BLaER1 (cell line): ENCODE data around the gene CBLIF.
"Not testable (repeated sequence)": the region's sequence is repeated elsewhere in the genome, so short reads cannot be mapped to it uniquely, and the experiment has no call there.

Experiments
- H3K27ac ChIP-seq: shearing (Covaris generic); formaldehyde crosslinking; 2 replicates; pipeline ENCODE4 v1.8.1; 2022
- H3K27me3 ChIP-seq: shearing (Covaris generic); formaldehyde crosslinking; 2 replicates; pipeline ENCODE4 v1.8.1; 2022
- H3K36me3 ChIP-seq: shearing (Covaris generic); formaldehyde crosslinking; 2 replicates; pipeline ENCODE4 v1.8.1; 2022
- H3K4me1 ChIP-seq: shearing (Covaris generic); formaldehyde crosslinking; 2 replicates; pipeline ENCODE4 v1.8.1; 2022
- H3K4me2 ChIP-seq: shearing (Covaris generic); formaldehyde crosslinking; 2 replicates; pipeline ENCODE4 v1.8.1; 2022
- H3K4me3 ChIP-seq: shearing (Covaris generic); formaldehyde crosslinking; 2 replicates; pipeline ENCODE4 v1.8.1; 2022
- H3K9ac ChIP-seq: shearing (Covaris generic); formaldehyde crosslinking; 2 replicates; pipeline ENCODE4 v1.8.1; 2022
- H3K9me3 ChIP-seq: shearing (Covaris generic); formaldehyde crosslinking; 2 replicates; pipeline ENCODE4 v1.8.1; 2022
- H4K20me1 ChIP-seq: shearing (Covaris generic); formaldehyde crosslinking; 2 replicates; pipeline ENCODE4 v1.8.1; 2022
- Cebpa-rat ChIP-seq: shearing (Covaris generic); IDR thresholded peaks from 2 replicates; pipeline ENCODE4 v1.8.1; 2022

Gene CBLIF

DNA sequence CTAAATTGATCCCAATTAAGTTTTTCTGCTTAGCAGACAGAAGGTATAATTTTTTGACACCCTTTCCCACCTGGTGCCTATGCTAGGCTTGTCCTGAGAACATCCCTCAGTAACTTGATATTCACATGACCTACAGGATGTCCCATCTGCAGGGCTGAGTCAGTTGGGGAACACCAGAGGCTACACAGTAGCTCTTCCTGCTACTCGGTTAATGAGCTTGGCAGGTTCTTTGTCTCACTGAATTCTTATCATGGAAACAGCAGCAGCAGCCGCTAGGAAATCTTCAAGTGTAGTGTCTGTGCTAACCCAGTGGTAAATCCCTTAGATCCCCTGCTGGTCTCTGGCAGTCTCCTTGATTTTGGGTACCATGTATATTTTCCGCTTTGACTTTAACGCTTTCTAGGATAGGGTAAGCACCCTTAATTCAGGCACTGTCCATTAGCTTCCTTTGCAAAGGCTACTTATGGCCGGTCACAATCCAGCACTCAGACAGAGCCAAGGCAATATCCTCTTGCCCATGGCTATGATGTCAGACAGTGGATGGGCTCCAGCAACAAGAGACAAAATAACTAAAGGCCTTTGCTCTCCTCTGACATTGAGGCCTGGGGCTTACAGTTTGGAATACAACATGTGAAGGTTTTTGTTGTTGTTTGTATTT, 43.2 kb downstream of the CBLIF start:
- Histone ChIP-seq H3K4me3 (no peak overlapping the region), H3K27me3 (no peaks in the 10 kb centered on the region), H3K4me2 (no peak overlapping the region), H3K9ac (0 out of 2 replicates have a peak overlapping the region, but pooled peaks have one; percentile 31), H4K20me1 (no peaks in the 10 kb centered on the region; the same call in 1 of the 2 replicates), H3K36me3 (peaks cover 62% of the 10 kb centered on the region), H3K27ac (no peak overlapping the region), H3K9me3 (no peaks in the 10 kb centered on the region), H3K4me1 (no peaks in the 10 kb centered on the region)
- no peak for TF ChIP-seq Cebpa-rat

DNA sequence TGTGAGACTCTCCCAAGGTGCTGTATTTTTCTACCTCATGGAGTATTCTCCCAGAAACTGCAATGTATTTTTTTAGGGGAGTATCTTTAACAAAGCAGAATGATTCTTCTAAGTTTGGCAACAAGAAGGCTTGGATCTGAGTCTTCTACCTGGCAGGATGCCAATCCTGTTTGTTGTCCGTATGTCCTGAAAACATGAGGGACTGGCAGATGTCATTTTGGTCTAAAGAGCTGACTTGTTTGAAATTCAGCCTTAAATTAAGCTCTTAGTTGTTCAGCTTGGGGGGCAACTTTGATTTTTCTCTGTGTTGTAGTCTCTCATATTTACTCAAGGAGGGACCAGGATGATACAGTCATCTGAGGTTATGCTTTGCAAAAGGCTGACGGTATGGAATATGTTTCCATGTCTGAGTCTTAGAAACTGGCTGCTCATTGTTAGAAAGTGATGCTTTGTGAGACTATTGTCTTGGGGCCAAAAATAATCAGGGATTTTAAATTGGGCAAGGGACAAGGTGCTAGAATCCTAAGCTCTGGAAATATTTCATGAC, 44.1 kb downstream of the CBLIF start:
- Histone ChIP-seq H3K9ac (no peak overlapping the region), H3K4me2 (no peak overlapping the region), H3K4me1 (no peaks in the 10 kb centered on the region), H4K20me1 (no peaks in the 10 kb centered on the region), H3K4me3 (no peak overlapping the region), H3K9me3 (no peaks in the 10 kb centered on the region), H3K27me3 (no peaks in the 10 kb centered on the region), H3K27ac (no peak overlapping the region), H3K36me3 (peaks cover 59% of the 10 kb centered on the region)
- no peak for TF ChIP-seq Cebpa-rat

DNA sequence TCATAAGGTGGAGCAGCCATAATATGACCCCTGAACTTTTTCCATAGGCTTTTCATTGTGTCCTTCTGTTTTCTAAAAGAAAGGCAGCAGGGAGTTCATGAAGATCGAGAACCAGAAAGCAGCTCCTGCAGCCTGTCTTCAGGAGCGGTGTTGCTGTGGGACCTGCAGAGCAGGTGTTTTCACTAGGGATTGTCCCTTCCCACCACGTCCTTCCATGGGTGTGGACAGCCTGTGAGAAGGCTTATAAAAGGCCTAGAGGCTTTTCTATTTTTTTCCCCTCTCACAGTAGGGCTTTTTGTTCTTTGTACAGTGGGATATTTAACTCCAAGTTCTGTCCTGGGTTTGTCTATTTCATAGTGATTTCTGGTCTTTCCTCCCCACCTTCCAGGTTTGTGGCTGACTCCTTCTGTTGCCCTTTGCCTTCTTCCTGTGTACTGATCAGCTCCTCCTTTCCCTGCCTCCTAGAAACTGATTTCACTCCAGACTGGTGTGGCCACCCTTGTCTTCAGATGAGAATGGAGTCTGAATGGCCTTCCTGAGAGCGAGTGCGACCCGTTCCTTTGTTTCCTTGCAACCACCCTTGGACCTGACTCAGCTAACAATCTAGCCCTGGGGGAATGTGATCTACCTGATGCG, 44.8 kb downstream of the CBLIF start:
- Histone ChIP-seq H3K4me1 (no peaks in the 10 kb centered on the region), H3K4me3 (no peak overlapping the region), H3K9ac (no peak overlapping the region), H3K27ac (no peak overlapping the region), H3K27me3 (no peaks in the 10 kb centered on the region), H3K4me2 (no peak overlapping the region), H3K9me3 (no peaks in the 10 kb centered on the region), H4K20me1 (no peaks in the 10 kb centered on the region), H3K36me3 (peaks cover 59% of the 10 kb centered on the region)
- no peak for TF ChIP-seq Cebpa-rat

DNA sequence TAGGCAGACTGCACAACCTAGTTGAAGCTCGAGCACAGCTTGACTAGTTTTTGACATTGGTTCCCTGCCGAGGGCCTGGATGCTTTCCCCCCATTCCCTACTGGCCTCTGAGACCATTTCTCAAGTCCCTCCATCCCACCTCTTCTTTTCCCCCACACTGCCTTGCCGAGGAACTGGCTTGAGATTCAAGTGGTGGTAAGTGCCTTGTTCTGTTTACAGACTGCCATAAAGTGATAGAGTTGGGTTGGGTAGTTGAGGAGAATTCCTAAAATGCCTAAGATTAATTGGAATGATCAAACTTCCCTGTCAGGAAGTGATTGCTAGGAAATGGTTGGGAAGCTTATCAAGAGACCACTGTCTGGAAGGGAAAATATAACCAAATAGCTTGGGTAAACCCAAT, 50.9 kb downstream of the CBLIF start:
- Histone ChIP-seq H4K20me1 (no peaks in the 10 kb centered on the region), H3K27ac (no peak overlapping the region), H3K36me3 (peaks cover 78% of the 10 kb centered on the region), H3K4me2 (no peak overlapping the region), H3K4me1 (no peaks in the 10 kb centered on the region), H3K4me3 (no peak overlapping the region), H3K9me3 (no peaks in the 10 kb centered on the region), H3K9ac (no peak overlapping the region), H3K27me3 (no peaks in the 10 kb centered on the region)
- TF ChIP-seq Cebpa-rat = no peak

DNA sequence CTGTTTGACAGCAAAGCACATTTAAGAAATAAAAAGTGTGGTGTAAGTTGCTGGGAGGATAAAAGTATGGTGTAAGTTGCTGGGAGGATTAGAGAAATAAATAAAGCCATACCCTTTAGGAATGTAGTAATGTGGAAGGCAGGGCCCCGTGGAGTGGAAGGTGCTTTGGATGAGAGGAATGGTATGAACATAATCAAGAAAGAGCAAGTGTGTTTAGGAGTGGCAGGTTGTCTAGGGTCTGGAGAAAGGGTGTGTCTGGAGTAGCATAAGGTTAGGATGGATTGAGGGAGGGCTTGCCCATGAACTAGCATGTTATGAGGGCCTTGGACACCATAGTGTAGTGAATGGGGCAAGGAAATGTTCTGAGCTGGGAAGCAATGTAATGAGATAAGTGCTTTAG, 52.8 kb downstream of the CBLIF start:
- Histone ChIP-seq H3K4me2 (no peak overlapping the region), H3K27ac (no peak overlapping the region), H3K9me3 (no peaks in the 10 kb centered on the region), H3K4me1 (0 out of 2 replicates have a peak, but pooled peaks cover under 1% of the 10 kb centered on the region), H3K27me3 (no peaks in the 10 kb centered on the region), H3K9ac (no peak overlapping the region), H4K20me1 (no peaks in the 10 kb centered on the region), H3K4me3 (no peak overlapping the region), H3K36me3 (peaks cover 95% of the 10 kb centered on the region)
- no peak for TF ChIP-seq Cebpa-rat

DNA sequence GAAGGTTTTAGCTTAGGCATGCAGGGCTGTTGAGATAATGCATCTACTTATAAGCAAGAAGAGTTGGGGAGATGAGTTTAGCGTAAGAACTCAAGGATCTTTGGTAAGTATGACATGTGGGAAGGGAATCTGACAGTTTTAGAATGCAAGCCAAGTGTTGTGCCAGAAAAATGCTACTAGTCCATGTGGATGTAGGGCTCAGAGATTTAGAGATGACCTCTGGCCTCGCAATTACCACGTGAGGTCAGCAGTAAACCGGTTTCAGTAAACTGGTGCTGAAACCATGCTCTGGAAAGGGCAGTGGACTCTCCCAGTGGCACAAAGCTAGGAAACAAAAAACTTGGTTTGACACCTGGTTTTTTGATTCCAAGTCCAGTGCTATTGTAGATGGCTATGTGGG, 53.7 kb downstream of the CBLIF start:
- no peaks in the 10 kb centered on the region for H3K27me3 ChIP-seq
- no peak overlapping the region for H3K4me2 ChIP-seq
- H3K27ac ChIP-seq = no peak overlapping the region
- H3K36me3 ChIP-seq = peaks cover 94% of the 10 kb centered on the region
- H4K20me1 ChIP-seq = no peaks in the 10 kb centered on the region
- H3K9me3 ChIP-seq = no peaks in the 10 kb centered on the region
- TF ChIP-seq Cebpa-rat = no peak
- no peak overlapping the region for H3K4me3 ChIP-seq
- H3K4me1 ChIP-seq = peaks cover 9% of the 10 kb centered on the region
- H3K9ac ChIP-seq = no peak overlapping the region

DNA sequence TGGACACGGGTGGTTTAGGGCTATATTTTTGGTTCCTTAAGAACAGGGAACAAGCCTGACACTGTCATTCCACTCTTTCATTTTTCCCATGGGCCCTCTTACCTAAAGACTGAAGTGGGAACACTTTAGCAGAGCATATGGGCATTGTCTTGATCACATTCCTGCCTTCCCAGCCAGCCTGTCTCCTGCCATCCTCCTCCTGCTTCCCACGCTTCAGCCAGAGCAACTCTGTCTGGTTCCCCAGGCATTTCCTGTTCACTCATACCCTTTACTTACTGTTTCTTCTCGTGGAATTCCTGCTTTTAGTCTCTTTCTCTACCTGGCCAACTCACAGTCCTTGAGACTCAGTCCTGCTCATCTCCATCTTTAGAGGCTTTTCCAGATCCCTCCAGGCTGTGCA, 57.5 kb downstream of the CBLIF start:
- no peak for TF ChIP-seq Cebpa-rat
- no peak overlapping the region for H3K4me2 ChIP-seq
- H3K27ac ChIP-seq = no peak overlapping the region
- H3K27me3 ChIP-seq = no peaks in the 10 kb centered on the region
- peaks cover 35% of the 10 kb centered on the region for H3K4me1 ChIP-seq
- H3K4me3 ChIP-seq = no peak overlapping the region
- peaks cover 11% of the 10 kb centered on the region for H3K9me3 ChIP-seq
- no peak overlapping the region for H3K9ac ChIP-seq
- H4K20me1 ChIP-seq = no peaks in the 10 kb centered on the region
- H3K36me3 ChIP-seq = peaks cover 58% of the 10 kb centered on the region

DNA sequence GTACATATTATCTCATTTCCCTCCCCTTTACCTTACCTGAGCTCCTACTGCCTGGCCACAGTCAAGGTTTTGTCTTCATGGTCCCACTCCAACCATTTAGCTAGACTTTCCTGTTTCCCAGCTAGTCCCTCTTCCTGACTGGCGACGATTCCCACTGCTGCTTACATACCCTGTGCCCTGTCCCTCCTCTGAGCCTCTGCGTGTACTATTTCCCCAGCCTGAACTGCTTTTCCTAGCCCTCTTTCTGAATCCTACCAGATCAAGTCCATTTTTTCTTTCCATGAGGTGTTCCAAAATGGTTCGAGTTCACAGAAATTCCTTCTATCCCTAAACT, 58.1 kb downstream of the CBLIF start:
- Histone ChIP-seq H3K4me1 (peaks cover 35% of the 10 kb centered on the region), H3K9me3 (peaks cover 16% of the 10 kb centered on the region), H3K9ac (no peak overlapping the region), H3K4me2 (peak overlapping the region; percentile 59), H4K20me1 (no peaks in the 10 kb centered on the region), H3K27ac (no peak overlapping the region), H3K4me3 (no peak overlapping the region), H3K27me3 (no peaks in the 10 kb centered on the region), H3K36me3 (peaks cover 55% of the 10 kb centered on the region)
- no peak for TF ChIP-seq Cebpa-rat

DNA sequence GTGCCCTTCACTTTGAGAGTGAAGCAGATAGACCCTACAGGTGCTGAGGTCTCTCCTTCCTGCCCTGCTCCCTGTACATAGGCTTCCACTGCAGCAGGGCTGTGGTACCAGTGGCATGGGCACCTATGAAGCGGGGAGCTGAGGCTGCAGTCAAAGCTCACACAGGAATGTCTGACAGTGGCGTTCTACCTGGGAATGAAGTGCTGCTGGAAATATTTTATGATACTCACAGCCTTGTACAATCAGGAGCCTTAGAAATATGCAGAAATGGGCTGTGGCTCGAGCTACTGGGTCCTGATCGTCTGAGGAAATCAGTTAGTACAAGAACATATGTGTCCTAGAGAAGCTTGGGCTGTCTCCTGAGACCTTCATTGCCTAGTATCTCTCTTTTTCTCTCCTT, 59.5 kb downstream of the CBLIF start:
- peak overlapping the region; percentile 59 for H3K4me2 ChIP-seq

DNA sequence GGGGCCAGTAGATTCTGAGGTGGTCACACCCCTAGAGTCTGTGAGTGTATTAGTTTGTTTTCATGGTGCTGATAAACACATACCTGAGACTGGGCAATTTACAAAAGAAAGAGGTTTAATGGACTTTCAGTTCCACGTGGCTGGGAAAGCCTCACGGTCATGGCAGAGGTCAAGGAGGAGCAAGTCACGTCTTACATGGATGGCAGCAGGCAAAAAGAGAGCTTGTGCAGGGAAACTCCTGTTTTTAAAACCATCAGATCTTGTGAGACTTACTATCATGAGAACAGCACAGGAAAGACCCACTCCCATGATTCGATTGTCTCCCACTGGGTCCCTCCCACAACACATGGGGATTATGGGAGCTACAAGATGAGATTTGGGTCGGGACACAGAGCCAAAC, 60.9 kb downstream of the CBLIF start:
- H3K27ac ChIP-seq, H3K27me3 ChIP-seq, H3K9ac ChIP-seq, H4K20me1 ChIP-seq, H3K4me3 ChIP-seq: not testable (repeated sequence)
- H3K4me1 ChIP-seq = peaks cover 35% of the 10 kb centered on the region
- peaks cover 44% of the 10 kb centered on the region for H3K36me3 ChIP-seq
- peak overlapping the region; percentile 59; the same call in 1 of the 2 replicates for H3K4me2 ChIP-seq
- peaks cover 23% of the 10 kb centered on the region for H3K9me3 ChIP-seq

More for the DNA sequence above, 59.5 kb downstream of the CBLIF start:
- Histone ChIP-seq H3K27ac (no peak overlapping the region; the same call in 1 of the 2 replicates), H3K36me3 (peaks cover 47% of the 10 kb centered on the region), H3K4me1 (peaks cover 35% of the 10 kb centered on the region), H4K20me1 (no peaks in the 10 kb centered on the region), H3K9ac (0 out of 2 replicates have a peak overlapping the region, but pooled peaks have one; percentile 43), H3K27me3 (no peaks in the 10 kb centered on the region), H3K9me3 (peaks cover 23% of the 10 kb centered on the region), H3K4me3 (0 out of 2 replicates have a peak overlapping the region, but pooled peaks have one; percentile 15)
- TF ChIP-seq Cebpa-rat = no peak
